ENCODE measurements around the gene AFDN. TPM values are rescaled to one million over a fixed set of nuclear protein-coding genes. Genes with fewer than 3 reads are reported as not detected.

AFDN gene
- total and polyA plus RNA-seq, 10 of the 15 experiments (the other 5 are each of a cell fraction or from before 2014, with no cell fraction given) = 5.7 to 68.2 (median 45.1) TPM

DNA sequence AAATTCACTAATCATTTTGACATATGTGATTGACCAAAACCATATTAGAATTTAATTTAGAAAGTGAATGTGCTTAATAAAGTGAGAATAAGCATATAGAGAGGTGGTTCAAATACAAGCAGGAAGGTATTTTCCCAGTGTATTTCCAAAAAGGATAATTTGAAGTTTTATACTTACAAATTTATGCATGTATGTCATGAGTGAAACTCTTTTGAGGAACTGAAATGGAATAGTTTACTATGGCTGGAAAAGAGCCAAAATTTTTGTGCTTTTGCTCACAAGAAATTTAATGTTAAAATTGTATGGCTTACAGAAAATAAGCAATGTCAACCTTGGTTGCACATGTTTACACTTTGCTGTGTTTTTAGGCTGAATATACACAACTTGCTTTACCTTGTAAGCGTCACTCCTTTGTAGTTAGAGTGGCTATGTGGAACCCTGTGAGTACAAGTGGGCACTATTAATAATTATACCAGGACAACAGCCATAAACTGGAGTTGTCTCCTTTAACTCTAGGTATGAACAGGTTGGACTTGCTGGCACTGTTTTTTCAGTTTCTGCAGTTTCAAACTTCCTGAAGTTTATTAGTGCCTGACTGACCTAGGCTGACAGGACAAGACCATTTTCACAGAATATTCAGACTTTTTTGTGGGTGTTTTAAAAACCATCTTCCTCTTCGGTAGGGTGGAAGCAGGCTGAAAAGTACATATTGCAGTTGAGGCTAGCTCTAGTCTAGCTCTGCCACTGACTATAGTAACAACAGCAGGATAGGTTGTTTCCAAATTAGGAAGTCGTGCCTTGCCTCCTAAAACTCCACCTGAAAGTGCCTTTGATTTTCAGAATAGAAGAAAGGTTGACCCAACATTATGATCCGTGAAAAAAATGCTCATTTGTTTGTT is 6.0 kb downstream of the AFDN start (continued):
- TF ChIP-seq, protein P1, sequence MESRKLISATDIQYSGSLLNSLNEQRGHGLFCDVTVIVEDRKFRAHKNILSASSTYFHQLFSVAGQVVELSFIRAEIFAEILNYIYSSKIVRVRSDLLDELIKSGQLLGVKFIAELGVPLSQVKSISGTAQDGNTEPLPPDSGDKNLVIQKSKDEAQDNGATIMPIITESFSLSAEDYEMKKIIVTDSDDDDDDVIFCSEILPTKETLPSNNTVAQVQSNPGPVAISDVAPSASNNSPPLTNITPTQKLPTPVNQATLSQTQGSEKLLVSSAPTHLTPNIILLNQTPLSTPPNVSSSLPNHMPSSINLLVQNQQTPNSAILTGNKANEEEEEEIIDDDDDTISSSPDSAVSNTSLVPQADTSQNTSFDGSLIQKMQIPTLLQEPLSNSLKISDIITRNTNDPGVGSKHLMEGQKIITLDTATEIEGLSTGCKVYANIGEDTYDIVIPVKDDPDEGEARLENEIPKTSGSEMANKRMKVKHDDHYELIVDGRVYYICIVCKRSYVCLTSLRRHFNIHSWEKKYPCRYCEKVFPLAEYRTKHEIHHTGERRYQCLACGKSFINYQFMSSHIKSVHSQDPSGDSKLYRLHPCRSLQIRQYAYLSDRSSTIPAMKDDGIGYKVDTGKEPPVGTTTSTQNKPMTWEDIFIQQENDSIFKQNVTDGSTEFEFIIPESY (IDR thresholded peaks at IDR 0.05) = no peak
- TF ChIP-seq CHD2 (IDR thresholded peaks at IDR 0.05; ENCODE audit: borderline replicate concordance, low read depth, low read length) = no peak
- TF ChIP-seq CHD1 (IDR thresholded peaks at IDR 0.05; ENCODE audit: low read depth, low read length) = no peak
- no peak for TF ChIP-seq POLR2AphosphoS5 (IDR thresholded peaks at IDR 0.05; ENCODE audit: low read length)
- no peak for TF ChIP-seq WRNIP1 (IDR thresholded peaks at IDR 0.05; ENCODE audit: borderline replicate concordance, low read depth, low read length)
- TF ChIP-seq RFX5 (IDR thresholded peaks at IDR 0.05; ENCODE audit: low read depth, low read length) = no peak
- no peak for TF ChIP-seq RBBP5 (conservative IDR thresholded peaks at IDR 0.05)
- no peak for TF ChIP-seq POLR2A (IDR thresholded peaks at IDR 0.05; ENCODE audit: low read depth, low read length)
- TF ChIP-seq NFIC (IDR thresholded peaks at IDR 0.05; ENCODE audit: low read depth, low read length) = peak; percentile 73
- no peak; the same call in 1 of the 2 replicates for TF ChIP-seq RB1 (IDR thresholded peaks at IDR 0.05; ENCODE audit: borderline replicate concordance)
- no peak for TF ChIP-seq ZNF274 (IDR thresholded peaks at IDR 0.05; ENCODE audit: insufficient read depth, insufficient read length)
- TF ChIP-seq CREM (IDR thresholded peaks at IDR 0.05; ENCODE audit: low read depth) = 0 out of 2 replicates have a peak, but pooled peaks have one; percentile 23
- TF ChIP-seq BHLHE40 (IDR thresholded peaks at IDR 0.05; ENCODE audit: borderline replicate concordance in 1 of 2, low read depth in 2 of 2, low read length in 1 of 2) = no peak
- TF ChIP-seq, protein P2, sequence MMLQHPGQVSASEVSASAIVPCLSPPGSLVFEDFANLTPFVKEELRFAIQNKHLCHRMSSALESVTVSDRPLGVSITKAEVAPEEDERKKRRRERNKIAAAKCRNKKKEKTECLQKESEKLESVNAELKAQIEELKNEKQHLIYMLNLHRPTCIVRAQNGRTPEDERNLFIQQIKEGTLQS (IDR thresholded peaks at IDR 0.05; ENCODE audit: borderline replicate concordance, extremely low read depth, low read depth, low read length) = no peak
- no peak for TF ChIP-seq RCOR1 (conservative IDR thresholded peaks at IDR 0.05; ENCODE audit: low read depth, low read length)

Measured in GM12878 (cell line).